Measurements from ENCODE around the gene ANXA5. TPM values are rescaled to one million over a fixed set of nuclear protein-coding genes. Genes with fewer than 3 reads are reported as not detected.

Gene ANXA5
- total and polyA plus RNA-seq, 2 of the 4 experiments (the other 2 are of a cell fraction) = 780 to 1,448 TPM

GRCh38 chr4:121696170-121696580 is 605 bp downstream of the ANXA5 start:
- Histone ChIP-seq H3K23ac (ENCODE audit: low read depth, low read length) (peak overlapping the region; percentile 97), H3K9me3 (ENCODE audit: control insufficient read depth, insufficient read depth, low read length) (no peaks in the 10 kb centered on the region), H3K56ac (ENCODE audit: extremely low read depth, insufficient read depth, low read length) (peak overlapping the region; percentile 89), H3K36me3 (ENCODE audit: control insufficient read depth, insufficient read depth, low read length) (peaks cover 11% of the 10 kb centered on the region), H2AK9ac (replicated peaks; ENCODE audit: low read depth, low read length, poor library complexity) (peak overlapping the region; percentile 96), H2AK5ac (ENCODE audit: low read depth, low read length) (peak overlapping the region; percentile 81), H3K27me3 (ENCODE audit: control insufficient read depth, insufficient read depth, low read length) (no peaks in the 10 kb centered on the region), H3K14ac (replicated peaks; ENCODE audit: low read depth, low read length) (peak overlapping the region; percentile 97), H2BK120ac (ENCODE audit: low read depth, low read length) (peak overlapping the region; percentile 81), H2BK5ac (ENCODE audit: low read depth, low read length, poor library complexity, severe bottlenecking) (peak overlapping the region; percentile 93), H4K8ac (ENCODE audit: low read depth in 2 of 2, low read length in 2 of 2) (peak overlapping the region; percentile 76 to 81), H2BK20ac (ENCODE audit: low read depth, low read length) (peak overlapping the region; percentile 45; the same call in 1 of the 2 replicates), H4K91ac (ENCODE audit: insufficient read depth, low read depth, low read length) (peak overlapping the region; percentile 84), H4K5ac (ENCODE audit: low read depth, low read length) (peak overlapping the region; percentile 79), H3K18ac (ENCODE audit: low read depth, low read length) (peak overlapping the region; percentile 96), H3K9me1 (ENCODE audit: insufficient read depth, low read length) (peaks cover 6% of the 10 kb centered on the region; the same call in 1 of the 2 replicates), H4K20me1 (ENCODE audit: insufficient read depth, low read length) (peaks cover 35% of the 10 kb centered on the region), H3K27ac (ENCODE audit: insufficient read depth, low read length) (peak overlapping the region; percentile 99), H3K9ac (ENCODE audit: low read depth, low read length) (peak overlapping the region; percentile 94), H2BK15ac (ENCODE audit: low read depth, low read length) (peak overlapping the region; percentile 28; the same call in 1 of the 3 replicates), H3K4me1 (ENCODE audit: control insufficient read depth, insufficient read depth, low read length) (peaks cover 8% of the 10 kb centered on the region), H3K79me1 (ENCODE audit: low read depth in 1 of 2, low read length in 2 of 2) (peaks cover 12 to 21% of the 10 kb centered on the region in 2 experiments), H3K4me2 (ENCODE audit: low read depth, low read length) (peak overlapping the region; percentile 94), H3K4ac (ENCODE audit: low read depth, low read length) (peak overlapping the region; percentile 95), H3K4me3 (ENCODE audit: insufficient read depth, low read depth, low read length) (peak overlapping the region; percentile 99), H2AFZ (replicated peaks; ENCODE audit: low read length, poor library complexity) (peak overlapping the region; percentile 79)
- ATAC-seq (ENCODE audit: low read depth) = peak; percentile 4; the same call in 1 of the 2 replicates
- ChIA-PET CTCF (interaction anchor here (0.8 kb wide), 1 partner anchor 131 kb away, joined by 3 read pairs; no protein-coding TSS in a partner anchor), POLR2A (ENCODE audit: unreplicated experiment) (interaction anchor here (0.8 to 2.0 kb wide), 4 partner anchors 12 to 27 kb away, joined by 3 to 8 read pairs (median 3); no protein-coding TSS in a partner anchor)
- 0 out of 2 replicates have a peak, but pooled peaks have one; percentile 16 for TF ChIP-seq CTCF (conservative IDR thresholded peaks at IDR 0.05; ENCODE audit: low read depth, low read length)
- TF ChIP-seq POLR2A (IDR thresholded peaks at IDR 0.05; ENCODE audit: low read depth, low read length) = peak; percentile 51
- TF ChIP-seq ELK1 (IDR thresholded peaks at IDR 0.05; ENCODE audit: borderline replicate concordance, low read depth, low read length) = no peak
- no peak for TF ChIP-seq MAFK (IDR thresholded peaks at IDR 0.05; ENCODE audit: low read depth, low read length)
- TF ChIP-seq NFE2L2 (IDR thresholded peaks at IDR 0.05; ENCODE audit: low read depth, low read length) = no peak
- TF ChIP-seq BHLHE40 (IDR thresholded peaks at IDR 0.05; ENCODE audit: low read depth, low read length) = 0 out of 2 replicates have a peak, but pooled peaks have one; percentile 21
- 0 out of 2 replicates have a peak, but pooled peaks have one; percentile 6 for TF ChIP-seq MAZ (IDR thresholded peaks at IDR 0.05; ENCODE audit: borderline replicate concordance, low read depth, low read length)
- no peak; the same call in 1 of the 2 replicates for TF ChIP-seq RAD21 (IDR thresholded peaks at IDR 0.05; ENCODE audit: low read length)
- no peak for TF ChIP-seq RCOR1 (IDR thresholded peaks at IDR 0.05; ENCODE audit: insufficient replicate concordance, low read length)
- peak; percentile 76 for TF ChIP-seq USF2 (IDR thresholded peaks at IDR 0.05; ENCODE audit: low read depth, low read length)
- no peak for TF ChIP-seq MXI1 (IDR thresholded peaks at IDR 0.05; ENCODE audit: borderline replicate concordance, low read depth, low read length)
- no peak for TF ChIP-seq CEBPB (IDR thresholded peaks at IDR 0.05; ENCODE audit: low read depth, low read length)
- no peak for TF ChIP-seq RFX5 (IDR thresholded peaks at IDR 0.05; ENCODE audit: low read depth, low read length)
- TF ChIP-seq SMC3 (IDR thresholded peaks at IDR 0.05; ENCODE audit: low read depth, low read length) = no peak
- TF ChIP-seq CHD1 (IDR thresholded peaks at IDR 0.05; ENCODE audit: low read depth, low read length) = no peak
- in situ Hi-C loops (cut with MboI; ENCODE audit: low sequenced_read_pairs) = no loop called here
- peak; percentile 85 for DNase-seq
- BruUV-seq (replicated peaks) = no TSS peak
- intact Hi-C loops (cut with micrococcal nuclease) = loop anchor here (2.0 kb wide), 1 partner anchor 127 kb away; the partner anchor contains the start of gene CCNA2
- dilution Hi-C loops (cut with HindIII; ENCODE audit: low sequenced_read_pairs, unreplicated experiment) = no loop called here
- 0% methylated on average over 4 of the region's 26 CpGs; no CpG with 5 or more reads in 1 of the 2 experiments for WGBS, 2 experiments (ENCODE audit: extremely low coverage in 2 of 2, insufficient read length in 1 of 2)
